Psoas muscle (tissue), 8 donors: ENCODE measurements around the gene PCYOX1L. TPM values are rescaled to one million over a fixed set of nuclear protein-coding genes. Genes with fewer than 3 reads are reported as not detected.
"Not testable (repeated sequence)": the region's sequence is repeated elsewhere in the genome, so short reads cannot be mapped to it uniquely, and the experiment has no call there.

Experiments
- ATAC-seq, 4 donors: fragments of 200-7000 bp; cut with Tn5 transposase; one replicate each; pipeline ENCODE4 v1.9.1; 2020; ENCODE audit warnings: moderate library complexity in 3 of 4, mild to moderate bottlenecking in 2 of 4
- DNase-seq, 2 donors: peaks; one replicate each; pipeline ENCODE4 v3.0.0-alpha.2; 2020
- H3K27ac ChIP-seq: fragments of 200-600 bp; one replicate; pipeline ENCODE4 v1.8.0; 2022
- H3K27me3 ChIP-seq, 3 donors: fragments of 200-600 bp in 1 of 3; one replicate each; pipeline versions ENCODE4 v1.6.1 to v1.8.0; 2013 to 2022; ENCODE audit warnings: low read length in 2 of 3, mild to moderate bottlenecking in 2 of 3, moderate library complexity in 1 of 3; ENCODE audit not compliant: insufficient read depth in 3 of 3
- H3K36me3 ChIP-seq, 2 donors: fragments of 200-600 bp in 1 of 2; one replicate each; pipeline versions ENCODE4 v1.6.1 to v1.8.0; 2013 to 2022; ENCODE audit warnings: low read depth in 1 of 2, mild to moderate bottlenecking in 1 of 2, moderate library complexity in 1 of 2; ENCODE audit not compliant: insufficient read depth in 1 of 2
- H3K4me1 ChIP-seq: fragments of 200-600 bp; one replicate; pipeline ENCODE4 v1.8.0; 2022
- H3K4me3 ChIP-seq: fragments of 200-600 bp; one replicate; pipeline ENCODE4 v1.8.0; 2022; ENCODE audit warnings: mild to moderate bottlenecking
- H3K9me3 ChIP-seq: fragments of 200-600 bp; one replicate; pipeline ENCODE4 v1.8.0; 2022
- CTCF ChIP-seq: fragments of 200-600 bp; IDR thresholded peaks from one replicate; pipeline ENCODE4 v1.8.0; 2022; ENCODE audit warnings: antibody characterized with exemption
- WGBS, 3 donors: extraction: QIAGEN DNeasy Blood & Tissue Kit; methylation state at CpG; one replicate each; pipeline versions ENCODE4 v1.1.6 to v1.1.7; 2013; 5-methylcytosine and 5-hydroxymethylcytosine counted together
- intact Hi-C, 2 donors: fragments of 100-400 bp; cut with DNase I; formaldehyde crosslinking; loops; one replicate each; pipeline versions ENCODE4 v1.11.0 to v1.14.2; 2022
- polyA plus RNA-seq, 3 donors: library from polyadenylated mRNA; stranded (reverse); fragments of 200-250 nt; gene quantifications; one replicate each; pipeline ENCODE4 v1.2.3, GENCODE V29; 2013
- total RNA-seq, 4 donors: library from RNA; stranded (reverse); fragmentation: NEBNext Ultra II Directional in 2 of 4; extraction: Animal tissue kit (Norgen Biotek cat#: 25700) in 2 of 4; gene quantifications; one replicate each; pipeline versions ENCODE4 v1.2.1 to v1.2.4, GENCODE V29; 2021 to 2023
- donor health status: healthy with polysubstance abuse.
- donor health status: DM: no; HTN: no; CAD: no; lungs with moderate emphysema.
- donor health status: Bipolar disorder and iron deficiency.
- donor health status: healthy.
- donor health status: DM: yes; HTN: yes; CAD: no.
- donor health status: DM: no; HTN: no; CAD: no.
- donor health status: DM: no; HTN: no; CAD: no.
- donor health status: DM: yes; HTN: yes; CAD: no.

PCYOX1L gene
- total and polyA plus RNA-seq, 7 donors = 0.28 to 2.7 (median 0.70) TPM

- no peak for TF ChIP-seq CTCF
- ATAC-seq = peak in 2 of 4 donors; percentile 38 to 44
Observed at GRCh38 chr5:149387982-149388381, 30.1 kb downstream of the PCYOX1L start.

GRCh38 chr5:149388498-149389190, 30.8 kb downstream of the PCYOX1L start:
- no peak for TF ChIP-seq CTCF
- intact Hi-C loops = no loop called here
- no peaks in the 10 kb centered on the region for H3K36me3 ChIP-seq
- H3K4me3 ChIP-seq = no peak overlapping the region
- ATAC-seq (no peak), DNase-seq (no peak)
- H3K27me3 ChIP-seq = peaks cover 0 to 2% (median 0%) of the 10 kb centered on the region in 3 donors
- no peaks in the 10 kb centered on the region for H3K9me3 ChIP-seq
- H3K27ac ChIP-seq = peak overlapping the region; percentile 63
- H3K4me1 ChIP-seq = peaks cover 21% of the 10 kb centered on the region
- 76 to 80% (median 79%) methylated on average over 7 of the region's 7 CpGs for WGBS, 3 donors

More at GRCh38 chr5:149387982-149388381, 30.1 kb downstream of the PCYOX1L start:
- H3K4me1 ChIP-seq = peaks cover 28% of the 10 kb centered on the region
- peak overlapping the region; percentile 63 for H3K27ac ChIP-seq
- 15 to 35% (median 17%) methylated on average over 1 of the region's 1 CpG for WGBS, 3 donors
- no peaks in the 10 kb centered on the region for H3K9me3 ChIP-seq
- no peaks in the 10 kb centered on the region for H3K36me3 ChIP-seq
- DNase-seq = no peak
- intact Hi-C loops = no loop called here
- H3K4me3 ChIP-seq = no peak overlapping the region
- H3K27me3 ChIP-seq = peaks cover 0 to 2% (median 0%) of the 10 kb centered on the region in 3 donors

DNA sequence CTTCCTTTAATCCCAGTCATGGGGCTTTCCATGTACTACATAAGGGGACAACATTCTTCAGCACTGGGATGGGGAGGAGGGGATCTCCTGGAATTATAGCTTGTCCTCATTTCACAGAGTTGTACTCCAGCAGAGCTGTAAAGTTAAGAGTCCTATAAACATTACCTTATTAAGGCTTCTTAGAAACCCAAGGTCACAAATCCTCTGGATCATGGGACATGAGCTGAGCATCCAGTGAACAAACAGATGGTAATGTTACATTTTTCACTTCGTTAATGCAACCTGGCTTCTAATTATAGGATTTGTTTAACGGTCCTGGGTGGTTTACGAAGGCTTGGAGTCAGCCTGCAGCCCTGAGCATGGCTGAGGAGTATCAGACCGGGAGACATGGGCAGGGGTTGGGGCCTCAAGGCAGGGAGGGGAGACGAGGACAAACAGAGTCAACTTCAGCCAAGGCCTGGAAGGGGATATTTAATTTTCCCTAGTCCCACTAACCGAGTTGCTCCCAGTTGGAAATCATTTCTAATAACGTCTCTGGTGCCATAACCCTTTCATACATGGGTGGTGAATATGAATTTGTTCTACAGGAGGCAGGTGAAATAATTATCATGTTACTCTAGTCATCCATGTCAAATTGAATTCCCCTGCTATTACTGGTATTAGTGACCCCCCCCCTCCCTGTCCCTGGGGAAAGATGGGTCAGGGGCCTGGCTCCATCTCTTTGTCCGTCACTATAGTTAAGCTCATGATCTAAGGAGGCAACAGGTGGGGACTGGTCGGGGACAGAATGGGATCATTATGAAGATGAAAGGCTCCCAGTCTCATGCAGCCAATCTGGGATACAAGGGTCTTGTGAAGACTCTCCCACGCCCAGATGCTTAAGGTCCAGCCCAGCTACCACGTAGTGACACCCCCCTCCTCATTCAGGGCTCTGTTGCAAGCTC, 32.0 kb downstream of the PCYOX1L start:
- no peak for ATAC-seq
- WGBS, 3 donors = 49 to 68% (median 51%) methylated on average over 11 of the region's 11 CpGs
- intact Hi-C loops = no loop called here

DNA sequence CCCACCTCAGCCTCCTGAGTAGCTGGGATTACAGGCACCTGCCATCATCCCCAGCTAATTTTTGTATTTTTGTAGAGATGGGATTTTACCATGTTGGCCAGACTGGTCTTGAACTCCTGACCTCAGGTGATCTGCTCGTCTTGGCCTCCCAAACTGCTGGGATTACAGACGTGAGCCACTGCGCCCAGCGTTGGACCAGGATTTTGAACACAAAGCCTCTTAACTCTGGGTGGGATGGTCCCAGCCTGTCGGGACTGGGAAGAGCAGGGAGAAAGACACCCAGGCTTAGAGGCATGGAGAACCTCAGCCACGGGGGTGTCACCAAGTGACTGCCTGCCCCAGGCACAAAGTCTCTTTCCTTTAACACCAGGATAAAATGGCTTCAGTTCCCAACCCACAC, 33.2 kb downstream of the PCYOX1L start:
- intact Hi-C loops, H3K9me3 ChIP-seq, ATAC-seq, H3K36me3 ChIP-seq, H3K4me3 ChIP-seq, H3K27me3 ChIP-seq, DNase-seq, H3K27ac ChIP-seq: not testable (repeated sequence)
- 75 to 87% (median 83%) methylated on average over 6 of the region's 6 CpGs for WGBS, 3 donors
- H3K4me1 ChIP-seq = peaks cover 17% of the 10 kb centered on the region

More for the DNA sequence above, 32.0 kb downstream of the PCYOX1L start:
- Histone ChIP-seq H3K4me1 (peaks cover 17% of the 10 kb centered on the region), H3K9me3 (no peaks in the 10 kb centered on the region), H3K27me3 (peaks cover 0 to 2% (median 0%) of the 10 kb centered on the region in 3 donors), H3K36me3 (no peaks in the 10 kb centered on the region), H3K27ac (peak overlapping the region; percentile 63), H3K4me3 (no peak overlapping the region)
- TF ChIP-seq CTCF = no peak
- DNase-seq = no peak

DNA sequence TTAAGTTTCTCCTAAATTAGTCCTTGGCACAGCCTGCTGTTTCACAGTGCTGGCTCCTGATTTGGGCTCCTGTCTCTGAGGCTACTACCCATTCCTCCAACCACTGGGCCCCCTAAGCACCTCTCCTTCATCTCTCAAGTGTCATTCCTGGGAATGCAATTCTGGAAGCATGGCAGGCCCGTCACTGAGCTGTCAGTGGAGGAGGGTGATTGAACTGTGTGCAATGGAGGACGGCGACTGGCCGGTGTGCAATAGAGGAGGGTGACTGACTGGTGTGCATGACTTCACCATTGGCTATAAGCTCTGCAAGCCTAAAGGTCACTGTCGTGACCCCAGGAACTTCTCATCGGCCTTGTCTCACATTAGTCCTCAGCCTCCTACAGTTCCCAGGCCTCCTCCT, 33.7 kb downstream of the PCYOX1L start:
- DNase-seq (no peak), ATAC-seq (no peak)
- H3K27ac ChIP-seq = no peak overlapping the region
- H3K36me3 ChIP-seq = no peaks in the 10 kb centered on the region
- H3K27me3 ChIP-seq = peaks cover 0 to 2% (median 0%) of the 10 kb centered on the region in 3 donors
- TF ChIP-seq CTCF = no peak
- H3K4me3 ChIP-seq = no peak overlapping the region
- no peaks in the 10 kb centered on the region for H3K9me3 ChIP-seq
- intact Hi-C loops = no loop called here
- H3K4me1 ChIP-seq = peaks cover 17% of the 10 kb centered on the region
- 87 to 95% (median 90%) methylated on average over 6 of the region's 6 CpGs for WGBS, 3 donors
